Epithelial cell of proximal tubule (primary cell): ENCODE measurements around the gene MMP15. TPM values are rescaled to one million over a fixed set of nuclear protein-coding genes. Genes with fewer than 3 reads are reported as not detected.

Experiments used
- DNase-seq: peaks from one replicate; pipeline ENCODE4 v3.0.0-alpha.2; 2011; ENCODE audit warnings: low read depth
- H3K4me3 ChIP-seq: 2 replicates; pipeline ENCODE4 v1.5.1; 2011; ENCODE audit warnings: low read depth, mild to moderate bottlenecking, low read length
- CTCF ChIP-seq: conservative IDR thresholded peaks from 2 replicates; pipeline ENCODE4 v1.5.1; 2012; ENCODE audit warnings: low read depth, mild to moderate bottlenecking, low read length
- total RNA-seq: library from RNA; depleted of rRNA; stranded (reverse); fragments of >200 nt; gene quantifications from 2 replicates; pipeline ENCODE4 v1.2.3, GENCODE V29; 2015

The MMP15 gene
- total RNA-seq, 1 donor from 2014 or later: 36.0 TPM

DNA sequence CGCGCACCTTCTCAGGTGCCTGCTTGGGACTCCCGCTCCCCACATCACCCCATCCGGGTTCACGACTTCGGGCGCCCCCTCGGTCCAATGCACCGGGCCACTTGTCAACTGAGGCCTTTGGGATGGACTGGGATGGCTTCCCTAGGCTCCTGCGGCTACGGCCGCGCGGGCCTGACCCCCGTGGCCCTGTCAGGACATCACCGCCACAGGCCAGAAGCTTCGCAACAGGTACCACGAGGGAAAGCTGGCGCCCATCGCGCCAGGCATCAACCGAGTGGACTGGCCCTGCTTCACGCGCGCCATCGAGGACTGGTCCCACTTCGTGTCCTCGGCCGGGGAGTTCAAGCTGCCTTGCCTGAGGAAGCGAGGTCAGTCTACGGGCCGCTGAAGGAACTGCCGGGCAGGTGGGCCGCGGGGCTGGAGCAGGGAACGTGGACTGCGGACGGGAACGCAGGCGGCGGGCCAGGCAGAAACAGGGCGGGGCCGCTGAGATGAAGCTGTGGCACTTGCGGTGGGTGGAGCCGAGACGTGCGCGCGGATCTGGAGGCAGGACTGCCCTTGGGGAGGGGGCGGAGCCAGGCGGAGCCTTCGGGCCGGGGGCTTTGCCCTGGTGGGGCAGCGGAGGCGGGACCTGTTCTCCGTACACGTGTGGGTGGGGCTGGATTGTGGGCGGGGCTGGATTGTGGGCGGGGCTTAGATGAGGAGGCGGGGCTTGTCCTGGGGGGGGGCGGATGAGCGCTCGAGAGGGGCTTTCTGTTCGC, 40.9 kb upstream of the MMP15 start:
- no peak for DNase-seq
- TF ChIP-seq CTCF: no peak
- peak overlapping the region; percentile 52 for H3K4me3 ChIP-seq

DNA sequence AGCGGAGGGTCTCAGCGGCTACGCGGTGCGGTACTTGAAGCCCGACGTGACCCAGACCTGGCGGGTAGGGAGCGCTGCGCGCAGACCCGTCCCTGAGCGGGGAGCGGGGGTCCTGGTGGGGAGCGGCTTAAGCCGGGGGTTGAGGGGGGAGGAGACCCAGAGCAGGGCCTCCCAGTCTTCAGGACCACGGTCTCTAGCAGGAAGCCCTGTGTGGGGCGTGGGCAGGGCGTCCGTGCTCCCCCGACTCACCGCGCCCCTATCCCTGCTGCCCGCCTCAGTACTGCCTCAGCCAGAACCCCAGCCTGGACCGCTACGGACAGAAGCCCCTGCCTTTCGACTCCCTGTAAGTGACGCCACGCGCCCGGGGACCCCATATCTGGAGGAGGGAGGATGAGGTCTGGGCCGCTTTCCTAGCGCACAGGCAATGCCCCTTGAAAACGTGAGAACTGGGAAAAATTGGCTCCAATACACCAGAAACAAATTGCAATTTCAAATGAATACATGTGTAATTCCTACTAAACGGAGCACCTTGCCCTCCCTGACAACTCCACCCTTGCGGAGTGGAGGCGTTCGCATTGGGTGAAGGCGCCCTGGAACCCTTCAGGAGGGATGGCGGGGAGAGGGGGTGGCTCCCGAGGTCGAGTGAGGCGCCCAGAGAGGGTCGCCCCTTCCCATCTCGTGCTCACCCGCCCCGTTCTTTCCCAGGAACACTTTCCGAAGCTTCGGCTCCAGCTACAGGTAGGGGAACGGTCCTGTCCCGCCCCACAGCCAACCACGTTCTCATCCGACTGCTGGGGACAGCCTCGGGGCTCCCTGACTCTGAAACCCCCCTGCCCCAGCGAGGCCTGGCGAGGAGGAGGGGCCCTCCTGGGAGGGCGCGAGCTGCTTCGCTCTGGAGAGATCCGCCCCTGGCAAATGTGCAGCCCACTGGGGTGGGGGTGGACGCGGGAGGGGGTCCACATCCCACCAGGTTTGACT, 40.1 kb upstream of the MMP15 start:
- TF ChIP-seq CTCF: no peak
- H3K4me3 ChIP-seq: peak overlapping the region; percentile 52
- no peak for DNase-seq

DNA sequence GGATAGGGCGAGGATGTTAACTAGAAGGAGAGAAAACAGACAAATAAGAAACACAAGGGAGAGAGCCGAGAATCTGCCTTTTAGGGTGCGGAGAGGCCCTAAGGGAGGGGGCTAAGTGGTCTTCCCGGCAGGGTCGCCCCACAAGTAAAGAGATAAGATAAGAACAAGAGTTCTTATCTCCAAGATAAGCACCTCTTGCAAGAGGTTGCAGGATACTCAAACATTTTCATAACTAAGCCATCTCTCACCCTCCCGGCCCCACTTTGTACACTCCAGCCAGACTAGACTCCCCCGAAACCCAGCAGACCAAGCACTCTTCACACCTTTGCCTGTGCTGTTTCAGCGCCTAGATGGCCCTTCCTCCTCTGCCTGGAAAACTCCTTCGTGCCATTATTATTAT, 39.4 kb upstream of the MMP15 start:
- no peak overlapping the region for H3K4me3 ChIP-seq
- no peak for TF ChIP-seq CTCF

GRCh38 chr16:57987441-57988177, 37.9 kb upstream of the MMP15 start:
- H3K4me3 ChIP-seq: no peak overlapping the region
- DNase-seq: no peak
- no peak for TF ChIP-seq CTCF

More for the DNA sequence above, 39.4 kb upstream of the MMP15 start:
- DNase-seq: no peak

DNA sequence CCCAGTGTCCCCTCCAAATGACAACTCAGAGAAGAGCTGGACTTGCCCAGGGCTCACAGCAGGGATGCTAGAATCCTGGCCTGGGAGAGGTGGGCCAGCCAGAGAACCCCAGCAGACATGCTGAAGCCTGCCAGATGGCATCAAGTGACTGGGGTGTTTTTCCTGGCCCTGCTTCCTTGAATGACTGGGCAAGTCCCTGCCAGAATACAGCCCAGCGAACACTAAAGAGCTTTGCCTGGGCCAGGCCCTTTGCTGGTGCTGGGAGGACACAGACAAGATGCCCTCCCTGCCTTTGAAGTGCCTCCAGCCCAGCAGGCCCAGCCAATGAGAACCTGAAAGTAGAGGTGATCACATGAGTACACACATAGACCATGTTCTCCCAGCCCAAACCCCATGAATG, 36.6 kb upstream of the MMP15 start:
- no peak for TF ChIP-seq CTCF
- no peak for DNase-seq

DNA sequence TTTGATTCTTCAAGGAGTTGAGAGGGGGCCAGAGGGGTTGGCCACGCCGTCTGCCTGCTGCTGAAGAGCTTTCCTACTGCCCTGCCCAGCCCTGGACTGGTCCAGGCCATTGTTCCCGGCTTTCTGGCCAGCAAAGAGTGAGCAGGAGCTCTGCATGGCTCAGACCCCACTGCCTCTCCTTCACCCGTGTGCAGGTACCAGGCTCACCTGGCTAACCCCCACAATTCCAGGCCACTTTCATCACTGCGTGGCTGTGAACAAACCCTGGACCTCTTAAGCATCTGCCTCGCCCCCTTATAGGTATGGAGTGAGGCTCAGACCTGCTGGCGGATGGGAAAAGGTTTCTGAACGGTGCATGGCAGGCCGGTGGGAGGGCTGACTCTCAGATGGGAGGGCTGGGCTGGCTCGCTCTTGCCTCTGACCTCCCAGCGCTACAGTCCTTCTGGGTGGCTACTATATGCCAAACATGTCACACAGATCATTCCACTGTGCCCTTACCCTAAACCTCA, 33.9 kb upstream of the MMP15 start:
- no peak for TF ChIP-seq CTCF
- no peak for DNase-seq
- H3K4me3 ChIP-seq: no peak overlapping the region

More for the DNA sequence above, 36.6 kb upstream of the MMP15 start:
- H3K4me3 ChIP-seq: no peak overlapping the region
